Stimulated activated CD4-positive, alpha-beta T cell treated with anti-CD3 and anti-CD28 coated beads, Interleukin-15, amount 100 ng/mL, for 48 hours (primary cell): Measurements from ENCODE around the gene COL1A2.

Experiments used
- DNase-seq, 2 donors: peaks; one replicate each; pipeline ENCODE4 v3.0.0-alpha.2; 2020; ENCODE audit warnings: low read depth in 2 of 2

The COL1A2 gene

GRCh38 chr7:94410413-94411187, 15.9 kb downstream of the COL1A2 start:
- DNase-seq = no peak

GRCh38 chr7:94411188-94411466, 16.4 kb downstream of the COL1A2 start:
- DNase-seq = no peak

- no peak for DNase-seq
Measured at GRCh38 chr7:94412762-94413322, 18.1 kb downstream of the COL1A2 start.

GRCh38 chr7:94414481-94414880, 19.8 kb downstream of the COL1A2 start:
- DNase-seq = no peak

- no peak for DNase-seq
Measured at GRCh38 chr7:94414980-94415379, 20.3 kb downstream of the COL1A2 start.

DNA sequence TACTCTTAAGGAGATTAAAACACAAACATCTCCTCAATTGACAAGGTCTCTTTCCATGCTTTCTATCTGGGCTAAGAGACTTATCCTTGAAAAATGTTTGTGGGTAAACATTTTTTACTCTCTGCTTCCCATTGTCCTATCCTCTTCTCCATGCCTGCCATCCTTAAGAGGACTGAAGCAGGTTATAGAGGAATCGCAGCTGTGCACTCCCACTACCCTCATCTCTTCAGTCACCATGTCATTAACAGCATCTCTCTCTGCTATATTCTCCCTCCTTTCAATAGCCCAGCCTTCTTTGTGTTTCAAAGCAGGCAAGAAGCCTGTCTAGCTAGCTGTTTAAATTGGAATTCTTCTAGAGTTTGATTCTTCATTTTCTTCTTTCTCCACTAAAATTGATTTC, 22.6 kb downstream of the COL1A2 start:
- no peak for DNase-seq

- no peak for DNase-seq
Measured at GRCh38 chr7:94417901-94418300, 23.2 kb downstream of the COL1A2 start.

- no peak for DNase-seq
Measured at GRCh38 chr7:94418851-94419250, 24.2 kb downstream of the COL1A2 start.

- no peak for DNase-seq
Measured at GRCh38 chr7:94420328-94420727, 25.6 kb downstream of the COL1A2 start.

DNA sequence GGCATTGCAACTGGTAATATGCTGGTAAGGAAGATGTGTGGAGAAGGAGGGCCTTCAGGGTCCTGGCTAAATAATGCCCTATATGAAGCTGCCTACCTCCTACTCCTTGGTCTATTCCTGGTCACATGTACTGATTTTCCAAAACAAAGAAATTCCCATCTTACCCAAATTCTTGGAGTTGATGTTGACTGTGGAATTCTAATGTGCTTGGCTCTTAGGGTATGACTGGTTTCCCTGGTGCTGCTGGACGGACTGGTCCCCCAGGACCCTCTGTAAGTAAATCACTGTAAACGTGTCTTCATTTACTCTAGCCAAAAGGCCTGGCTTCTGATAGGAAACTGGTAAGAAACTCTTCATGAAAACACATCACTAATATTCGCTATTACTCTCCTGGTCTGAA, 27.0 kb downstream of the COL1A2 start:
- DNase-seq = no peak

DNA sequence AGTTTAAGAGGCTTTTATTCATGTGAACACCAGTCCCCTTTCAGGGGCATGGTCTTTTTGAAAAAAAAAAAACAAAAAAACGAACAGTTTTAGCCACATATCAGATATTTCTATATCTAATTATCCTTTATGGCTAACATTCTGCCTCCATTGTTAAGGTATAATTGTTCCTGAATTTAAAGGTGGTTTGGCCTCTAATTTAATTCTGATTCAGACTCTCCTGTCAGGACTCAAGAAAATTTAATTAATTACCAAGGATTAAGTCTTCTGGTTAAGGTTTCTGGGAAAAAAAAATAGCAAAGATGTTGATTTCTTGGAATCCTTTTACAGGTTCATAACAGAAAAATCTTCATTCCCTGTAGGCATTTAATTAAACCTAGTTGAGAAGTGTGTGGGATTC, 27.4 kb downstream of the COL1A2 start:
- DNase-seq = no peak

DNA sequence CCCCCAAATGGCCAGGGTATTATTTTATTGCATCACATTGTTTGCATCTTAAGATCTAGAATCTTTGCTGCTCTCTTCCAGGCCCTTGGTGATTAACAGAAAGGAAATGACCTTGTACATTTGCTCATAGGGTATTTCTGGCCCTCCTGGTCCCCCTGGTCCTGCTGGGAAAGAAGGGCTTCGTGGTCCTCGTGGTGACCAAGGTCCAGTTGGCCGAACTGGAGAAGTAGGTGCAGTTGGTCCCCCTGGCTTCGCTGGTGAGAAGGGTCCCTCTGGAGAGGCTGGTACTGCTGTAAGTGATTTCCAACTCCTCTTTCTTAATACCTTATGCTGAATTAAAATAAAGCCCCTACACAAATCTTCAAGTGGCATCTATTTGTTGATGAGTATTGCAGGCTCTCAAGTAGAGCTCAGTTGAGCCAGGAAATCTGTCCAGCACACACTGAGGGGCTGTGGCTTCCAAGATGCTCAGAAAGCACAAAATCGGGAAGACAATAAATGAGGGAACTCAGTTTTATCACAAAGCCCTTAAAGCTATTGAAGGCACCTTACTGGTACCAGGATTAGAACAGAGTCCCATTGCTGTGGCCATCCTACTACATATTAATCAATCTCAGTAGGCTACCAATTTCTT, 28.2 kb downstream of the COL1A2 start:
- no peak for DNase-seq

DNA sequence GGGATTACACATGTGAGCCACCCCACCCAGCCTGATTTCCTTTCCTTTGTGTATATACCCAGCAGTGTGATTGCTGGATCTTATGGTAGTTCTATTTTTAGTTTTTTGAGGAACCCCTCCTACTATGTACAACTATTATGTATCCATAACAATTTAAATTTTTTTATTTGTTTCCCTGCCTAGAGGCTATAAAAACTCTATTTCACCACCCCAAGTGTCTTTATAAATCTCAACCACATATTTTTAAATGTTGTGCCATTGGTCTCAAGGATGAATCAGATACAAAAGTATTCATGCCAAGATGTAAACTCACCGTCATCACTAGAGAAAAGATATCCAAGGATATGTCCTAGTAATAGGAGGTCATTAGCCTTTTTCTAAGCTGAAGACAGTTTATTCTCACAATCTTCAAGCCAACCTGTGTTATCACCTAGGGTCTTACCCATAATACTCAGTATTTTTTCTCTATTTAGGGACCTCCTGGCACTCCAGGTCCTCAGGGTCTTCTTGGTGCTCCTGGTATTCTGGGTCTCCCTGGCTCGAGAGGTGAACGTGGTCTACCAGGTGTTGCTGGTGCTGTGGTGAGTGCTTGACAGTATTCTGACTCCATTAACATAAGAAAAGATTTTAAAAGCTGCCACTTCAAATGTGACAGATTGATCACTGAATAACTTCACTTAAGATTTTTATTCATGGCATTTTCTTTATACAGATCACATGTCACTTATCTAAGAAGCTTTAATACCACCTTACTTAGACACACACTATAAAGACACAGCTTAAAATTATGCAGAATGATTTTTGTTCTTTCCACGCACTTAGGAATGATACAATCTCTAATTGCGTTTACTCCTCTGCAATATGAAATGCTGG, 29.4 kb downstream of the COL1A2 start:
- no peak for DNase-seq

DNA sequence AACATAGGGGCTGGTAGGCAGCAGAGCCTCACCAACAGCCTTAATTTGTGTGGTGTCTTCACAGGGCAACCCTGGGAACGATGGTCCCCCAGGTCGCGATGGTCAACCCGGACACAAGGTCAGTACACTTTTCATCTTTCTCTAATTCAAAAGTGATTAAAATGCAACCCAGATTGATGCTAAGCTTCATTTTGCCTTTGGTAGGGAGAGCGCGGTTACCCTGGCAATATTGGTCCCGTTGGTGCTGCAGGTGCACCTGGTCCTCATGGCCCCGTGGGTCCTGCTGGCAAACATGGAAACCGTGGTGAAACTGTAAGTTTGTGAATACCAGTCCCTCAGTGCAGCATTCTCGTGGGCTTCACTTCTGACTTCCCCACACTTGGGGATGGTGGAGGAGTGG, 30.9 kb downstream of the COL1A2 start:
- no peak for DNase-seq

DNA sequence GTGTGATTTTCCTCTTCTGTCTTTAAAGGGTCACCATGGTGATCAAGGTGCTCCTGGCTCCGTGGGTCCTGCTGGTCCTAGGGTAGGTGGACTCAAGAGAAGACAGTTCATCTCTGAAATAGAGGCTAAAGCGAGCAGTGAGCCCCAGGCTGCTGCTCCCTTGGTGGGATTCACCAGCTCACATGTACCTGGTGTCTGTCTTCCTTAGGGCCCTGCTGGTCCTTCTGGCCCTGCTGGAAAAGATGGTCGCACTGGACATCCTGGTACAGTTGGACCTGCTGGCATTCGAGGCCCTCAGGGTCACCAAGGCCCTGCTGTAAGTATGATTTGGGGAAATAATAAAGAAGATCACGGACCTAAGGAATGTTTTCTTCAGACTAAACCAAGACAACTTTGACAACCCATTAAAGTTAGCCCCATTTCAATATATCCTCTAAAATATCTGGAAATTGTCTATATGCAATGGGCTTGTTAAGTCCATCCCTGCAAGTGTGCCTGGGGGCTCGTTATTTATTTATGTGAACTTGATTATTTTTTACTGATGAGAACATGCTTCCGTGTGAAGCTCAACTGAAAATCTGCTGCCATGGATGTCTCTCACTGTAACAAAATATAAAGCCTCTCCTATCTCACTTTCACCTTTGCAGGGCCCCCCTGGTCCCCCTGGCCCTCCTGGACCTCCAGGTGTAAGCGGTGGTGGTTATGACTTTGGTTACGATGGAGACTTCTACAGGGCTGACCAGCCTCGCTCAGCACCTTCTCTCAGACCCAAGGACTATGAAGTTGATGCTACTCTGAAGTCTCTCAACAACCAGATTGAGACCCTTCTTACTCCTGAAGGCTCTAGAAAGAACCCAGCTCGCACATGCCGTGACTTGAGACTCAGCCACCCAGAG, 32.5 kb downstream of the COL1A2 start:
- no peak for DNase-seq

DNA sequence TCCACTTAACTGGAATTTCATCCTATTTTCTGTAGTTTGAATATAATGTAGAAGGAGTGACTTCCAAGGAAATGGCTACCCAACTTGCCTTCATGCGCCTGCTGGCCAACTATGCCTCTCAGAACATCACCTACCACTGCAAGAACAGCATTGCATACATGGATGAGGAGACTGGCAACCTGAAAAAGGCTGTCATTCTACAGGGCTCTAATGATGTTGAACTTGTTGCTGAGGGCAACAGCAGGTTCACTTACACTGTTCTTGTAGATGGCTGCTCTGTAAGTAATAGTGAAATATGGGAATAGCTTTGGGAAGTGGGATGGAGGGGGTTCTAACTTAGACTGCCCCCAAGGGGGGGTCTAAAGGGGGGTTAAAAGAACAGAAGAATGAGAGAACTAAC, 34.5 kb downstream of the COL1A2 start:
- DNase-seq = no peak

- DNase-seq = no peak
Measured at GRCh38 chr7:94431176-94431575, 36.5 kb downstream of the COL1A2 start.

DNA sequence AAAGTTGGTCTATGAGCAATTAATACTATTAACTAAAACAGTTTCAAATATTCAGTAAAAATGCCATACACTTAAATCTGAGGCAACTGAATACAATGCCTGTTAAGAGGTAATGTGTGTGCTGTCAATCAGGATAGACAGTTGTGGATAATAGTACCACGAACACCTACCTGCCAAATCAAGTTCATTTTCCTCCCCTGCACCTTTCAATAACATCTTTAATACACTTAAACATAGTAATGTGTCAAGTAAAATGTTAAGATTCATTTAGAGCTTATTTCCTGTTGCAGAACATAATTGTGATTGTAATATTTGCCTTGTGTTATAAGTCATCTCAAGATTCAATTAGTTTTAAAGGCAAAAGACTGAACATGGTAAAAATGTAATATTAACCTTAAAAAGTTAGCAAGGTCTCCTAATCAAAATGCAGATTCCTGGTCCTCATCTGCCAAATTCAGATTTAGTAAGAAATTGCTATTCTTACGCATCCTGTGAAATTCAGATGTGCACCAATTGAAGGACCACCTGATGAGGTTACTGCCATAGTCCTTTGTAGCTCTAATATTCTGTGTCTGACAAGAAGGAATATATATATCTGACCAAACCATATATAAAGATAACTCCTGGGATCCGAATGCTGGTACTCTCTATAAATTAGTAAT, 37.1 kb downstream of the COL1A2 start:
- no peak for DNase-seq

GRCh38 chr7:94432281-94432670, 37.6 kb downstream of the COL1A2 start:
- no peak for DNase-seq

DNA sequence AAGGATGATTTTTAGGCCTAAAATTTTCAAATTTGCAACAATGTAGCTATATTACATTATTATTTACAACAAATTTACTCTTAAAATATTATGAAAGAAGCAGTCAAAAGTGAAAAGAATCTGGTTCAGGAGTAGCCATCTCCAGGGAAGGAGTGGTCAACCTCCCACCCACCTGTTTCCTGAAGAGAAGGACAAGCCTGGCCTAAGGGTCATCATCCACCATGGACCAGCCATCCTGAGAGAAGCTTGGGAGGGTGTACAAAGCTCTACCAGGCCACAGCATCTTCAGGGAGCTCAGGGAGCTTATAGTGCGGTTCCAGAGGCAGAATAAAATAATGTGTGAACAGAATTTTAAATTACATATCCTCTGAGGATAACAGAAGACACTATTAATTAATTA, 38.1 kb downstream of the COL1A2 start:
- DNase-seq = no peak

DNA sequence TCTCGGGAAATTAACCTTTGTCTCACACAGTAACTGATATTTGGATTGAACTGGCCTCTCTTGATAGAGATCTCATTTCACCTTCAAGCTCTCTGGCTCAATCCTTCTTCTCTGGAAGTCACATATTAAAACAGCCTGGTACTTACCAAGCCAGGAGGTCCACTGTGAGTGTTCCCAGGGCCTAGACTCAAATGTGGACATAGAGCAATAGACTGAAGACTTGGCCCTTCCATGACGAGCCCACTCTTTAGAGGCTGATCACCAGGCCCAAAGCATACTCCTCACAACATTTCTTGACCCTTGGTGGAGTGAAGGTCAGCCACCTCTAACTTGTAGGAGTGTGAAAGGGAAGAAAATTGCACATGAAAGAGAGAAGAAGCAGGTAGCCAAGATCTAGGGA, 38.5 kb downstream of the COL1A2 start:
- DNase-seq = no peak
